Adipocyte (in vitro differentiated cells): ENCODE data around the gene RASGRP3.
"Not testable (repeated sequence)": the region's sequence is repeated elsewhere in the genome, so short reads cannot be mapped to it uniquely, and the experiment has no call there.

Source experiments
- DNase-seq: peaks from one replicate; pipeline ENCODE4 v3.0.0-alpha.2; 2015; ENCODE audit warnings: low read depth
- H3K27me3 ChIP-seq: replicated peaks from 2 replicates; pipeline ENCODE4 v1.7.0; 2013; ENCODE audit warnings: mild to moderate bottlenecking, low read length, moderate library complexity; ENCODE audit not compliant: control insufficient read depth, insufficient read depth
- H3K36me3 ChIP-seq: 2 replicates; pipeline ENCODE4 v1.7.0; 2013; ENCODE audit warnings: low read length, mild to moderate bottlenecking, moderate library complexity; ENCODE audit not compliant: control insufficient read depth, insufficient read depth, severe bottlenecking
- H3K4me1 ChIP-seq: 2 replicates; pipeline ENCODE4 v1.7.0; 2013; ENCODE audit warnings: mild to moderate bottlenecking, low read length, moderate library complexity; ENCODE audit not compliant: control insufficient read depth, insufficient read depth
- H3K4me3 ChIP-seq: 2 replicates; pipeline ENCODE4 v1.7.0; 2013; ENCODE audit warnings: mild to moderate bottlenecking, low read length, moderate library complexity
- H3K9ac ChIP-seq: 2 replicates; pipeline ENCODE4 v1.7.0; 2013; ENCODE audit warnings: mild to moderate bottlenecking, low read length, moderate library complexity
- H3K9me3 ChIP-seq: 2 replicates; pipeline ENCODE4 v1.7.0; 2013; ENCODE audit warnings: mild to moderate bottlenecking, low read length, moderate library complexity; ENCODE audit not compliant: control insufficient read depth

The RASGRP3 gene

DNA sequence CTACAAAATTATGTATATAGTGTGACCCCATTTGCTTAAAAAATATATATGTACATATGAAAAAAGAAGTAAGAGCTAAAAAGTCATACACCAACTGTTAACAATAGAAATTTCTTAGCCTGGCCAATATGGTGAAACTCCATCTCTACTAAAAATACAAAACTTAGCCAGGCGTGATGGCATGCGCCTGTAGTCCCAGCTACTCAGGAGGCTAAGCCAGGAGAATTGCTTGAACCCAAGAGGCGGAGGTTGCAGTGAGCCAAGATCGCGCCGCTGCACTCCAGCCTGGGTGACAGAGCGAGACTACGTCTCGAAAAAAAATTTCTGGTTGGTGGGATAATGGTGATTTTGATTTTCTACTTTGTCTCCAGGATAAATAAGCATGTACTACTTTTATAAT lies 34.4 kb upstream of the RASGRP3 start:
- not testable (repeated sequence) for H3K36me3 ChIP-seq, H3K9ac ChIP-seq, H3K4me3 ChIP-seq, DNase-seq, H3K27me3 ChIP-seq, H3K9me3 ChIP-seq
- H3K4me1 ChIP-seq: peaks cover 19% of the 10 kb centered on the region

DNA sequence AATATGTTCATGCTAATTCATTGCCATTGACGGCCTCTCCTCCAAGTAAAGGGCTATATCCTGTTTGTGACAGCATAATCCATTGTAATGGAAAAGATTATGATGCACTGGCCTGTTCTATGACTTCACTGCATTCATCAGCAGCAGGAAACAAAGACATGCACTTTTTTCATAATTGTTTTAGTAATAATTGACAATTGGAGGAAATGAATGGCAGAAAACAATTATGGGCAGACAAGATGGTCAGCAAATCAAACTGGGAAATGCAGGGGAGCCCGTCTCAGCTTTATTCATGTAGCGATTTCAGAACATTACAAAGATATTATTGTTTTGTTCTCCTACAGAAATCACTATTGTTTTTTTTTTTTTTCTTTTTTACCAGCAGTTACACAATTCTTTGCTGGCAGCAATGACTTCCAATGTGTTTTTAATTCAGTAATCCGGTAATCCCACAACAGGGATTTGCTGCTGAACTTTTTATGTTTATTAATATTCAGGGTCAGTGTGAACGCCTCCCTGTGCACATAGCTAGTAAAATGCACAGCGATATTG lies 33.8 kb upstream of the RASGRP3 start:
- DNase-seq: peak; percentile 60
- H3K27me3 ChIP-seq: no peaks in the 10 kb centered on the region
- H3K9me3 ChIP-seq: no peaks in the 10 kb centered on the region
- H3K9ac ChIP-seq: no peak overlapping the region
- H3K4me3 ChIP-seq: no peak overlapping the region
- no peaks in the 10 kb centered on the region for H3K36me3 ChIP-seq
- peaks cover 16% of the 10 kb centered on the region for H3K4me1 ChIP-seq

DNA sequence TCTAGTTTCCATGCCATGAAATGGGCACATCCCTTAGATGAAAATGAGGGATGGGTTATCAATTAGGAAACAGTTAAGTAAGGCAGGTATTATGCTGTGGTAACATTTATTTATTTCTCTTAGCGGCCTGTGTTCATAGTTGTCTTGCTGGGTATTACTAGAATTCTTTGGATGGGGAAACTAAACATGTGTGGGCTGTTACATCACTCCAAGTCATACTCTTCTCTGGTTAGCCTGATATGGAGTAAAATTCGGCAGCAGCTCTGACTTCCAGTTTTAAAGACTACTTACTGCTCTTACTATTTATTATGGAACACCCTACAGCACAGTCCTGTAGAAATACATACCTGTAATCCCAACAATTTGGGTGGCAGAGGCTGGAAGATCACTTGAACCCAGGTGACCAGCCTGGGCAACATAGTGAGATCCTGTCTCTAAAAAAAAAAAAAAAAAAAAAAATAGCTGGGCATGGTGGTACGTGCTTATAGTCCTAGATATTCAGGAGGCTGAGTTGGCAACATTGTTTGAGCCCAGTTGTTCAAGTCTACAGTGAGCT lies 33.1 kb upstream of the RASGRP3 start:
- no peak overlapping the region for H3K9ac ChIP-seq
- no peaks in the 10 kb centered on the region for H3K27me3 ChIP-seq
- no peaks in the 10 kb centered on the region for H3K36me3 ChIP-seq
- no peak overlapping the region for H3K4me3 ChIP-seq
- peaks cover 15% of the 10 kb centered on the region for H3K4me1 ChIP-seq
- no peaks in the 10 kb centered on the region for H3K9me3 ChIP-seq
- peak; percentile 46 for DNase-seq

GRCh38 chr2:33444967-33445366 lies 31.5 kb upstream of the RASGRP3 start:
- peaks cover 19% of the 10 kb centered on the region for H3K4me1 ChIP-seq
- no peaks in the 10 kb centered on the region for H3K27me3 ChIP-seq
- no peaks in the 10 kb centered on the region for H3K9me3 ChIP-seq
- H3K4me3 ChIP-seq: no peak overlapping the region
- no peak for DNase-seq
- no peak overlapping the region for H3K9ac ChIP-seq
- H3K36me3 ChIP-seq: no peaks in the 10 kb centered on the region

- DNase-seq: peak; percentile 51
- Histone ChIP-seq H3K27me3 (no peaks in the 10 kb centered on the region), H3K36me3 (no peaks in the 10 kb centered on the region), H3K4me1 (peaks cover 9% of the 10 kb centered on the region), H3K9me3 (peaks cover 11% of the 10 kb centered on the region), H3K4me3 (no peak overlapping the region), H3K9ac (no peak overlapping the region)
Observed at GRCh38 chr2:33448220-33448899, 28.1 kb upstream of the RASGRP3 start.

DNA sequence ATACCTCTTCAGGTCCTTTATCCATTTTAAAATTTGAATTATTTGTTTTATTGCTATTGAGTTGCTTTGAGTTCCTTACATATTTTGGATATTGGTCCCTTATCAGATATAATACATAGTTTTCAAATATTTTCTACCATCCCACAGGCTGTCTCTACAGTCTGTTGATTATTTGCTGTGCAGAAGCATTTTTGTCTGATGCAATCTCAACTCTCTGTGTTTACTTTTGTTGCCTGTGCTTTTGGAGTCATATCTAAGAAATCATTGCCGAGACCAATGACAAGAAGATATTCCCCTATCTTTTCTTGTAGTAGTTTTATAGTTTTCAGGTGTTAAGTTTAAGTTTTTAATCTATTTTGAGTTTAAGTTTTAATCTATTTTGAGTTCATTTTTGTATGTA lies 25.2 kb upstream of the RASGRP3 start:
- no peak overlapping the region for H3K9ac ChIP-seq
- DNase-seq: peak; percentile 37
- peaks cover 9% of the 10 kb centered on the region for H3K4me1 ChIP-seq

GRCh38 chr2:33451825-33452224 lies 24.6 kb upstream of the RASGRP3 start:
- H3K4me1 ChIP-seq: peaks cover 9% of the 10 kb centered on the region
- H3K9me3 ChIP-seq: peaks cover 19% of the 10 kb centered on the region
- no peak overlapping the region for H3K4me3 ChIP-seq
- no peak for DNase-seq
- no peaks in the 10 kb centered on the region for H3K27me3 ChIP-seq
- H3K36me3 ChIP-seq: no peaks in the 10 kb centered on the region
- H3K9ac ChIP-seq: no peak overlapping the region

More for the DNA sequence above, 25.2 kb upstream of the RASGRP3 start:
- no peaks in the 10 kb centered on the region for H3K27me3 ChIP-seq
- H3K36me3 ChIP-seq: no peaks in the 10 kb centered on the region
- peaks cover 19% of the 10 kb centered on the region for H3K9me3 ChIP-seq
- H3K4me3 ChIP-seq: no peak overlapping the region

DNA sequence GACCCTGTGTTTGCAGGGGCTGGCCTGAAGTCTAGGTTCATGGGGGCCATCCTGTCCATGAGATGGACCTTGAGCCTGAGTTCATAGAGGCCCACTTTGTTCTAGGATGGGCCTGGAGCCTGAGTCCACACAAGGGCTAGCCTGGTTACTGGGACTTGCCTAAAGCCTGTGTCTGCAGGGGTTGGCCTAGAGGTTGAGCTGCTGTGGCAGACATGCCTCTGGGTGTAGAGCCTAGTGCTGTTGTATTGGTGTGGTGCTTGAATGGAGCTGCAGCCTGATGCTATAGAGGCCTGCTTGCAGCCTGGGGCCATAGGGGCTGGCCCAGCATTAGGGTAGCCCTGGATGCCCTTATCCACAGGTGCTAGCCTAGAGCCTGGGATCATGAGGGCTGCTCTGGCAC lies 23.9 kb upstream of the RASGRP3 start:
- DNase-seq: no peak
- no peaks in the 10 kb centered on the region for H3K27me3 ChIP-seq

GRCh38 chr2:33453905-33454479 lies 22.5 kb upstream of the RASGRP3 start:
- no peak for DNase-seq
- Histone ChIP-seq H3K9me3 (peaks cover 19% of the 10 kb centered on the region), H3K36me3 (no peaks in the 10 kb centered on the region), H3K27me3 (no peaks in the 10 kb centered on the region), H3K9ac (no peak overlapping the region), H3K4me1 (peaks cover 12% of the 10 kb centered on the region), H3K4me3 (no peak overlapping the region)

More for the DNA sequence above, 23.9 kb upstream of the RASGRP3 start:
- Histone ChIP-seq H3K4me1 (peaks cover 10% of the 10 kb centered on the region), H3K4me3 (no peak overlapping the region), H3K9me3 (peaks cover 19% of the 10 kb centered on the region), H3K36me3 (no peaks in the 10 kb centered on the region), H3K9ac (no peak overlapping the region)

GRCh38 chr2:33457556-33458247 lies 18.7 kb upstream of the RASGRP3 start:
- no peaks in the 10 kb centered on the region for H3K27me3 ChIP-seq
- no peak for DNase-seq
- no peaks in the 10 kb centered on the region for H3K36me3 ChIP-seq
- no peak overlapping the region for H3K4me3 ChIP-seq
- H3K9me3 ChIP-seq: peaks cover 10% of the 10 kb centered on the region
- H3K9ac ChIP-seq: no peak overlapping the region
- H3K4me1 ChIP-seq: peaks cover 11% of the 10 kb centered on the region

GRCh38 chr2:33458248-33458819 lies 18.1 kb upstream of the RASGRP3 start:
- Histone ChIP-seq H3K27me3 (no peaks in the 10 kb centered on the region), H3K4me1 (peaks cover 11% of the 10 kb centered on the region), H3K9ac (no peak overlapping the region), H3K4me3 (no peak overlapping the region), H3K9me3 (peaks cover 8% of the 10 kb centered on the region), H3K36me3 (no peaks in the 10 kb centered on the region)
- no peak for DNase-seq
